Endothelial cell of umbilical vein (primary cell): Measurements from ENCODE around the gene AGGF1. TPM values are rescaled to one million over a fixed set of nuclear protein-coding genes. Genes with fewer than 3 reads are reported as not detected.

Experiments
- BruUV-seq: library from RNA; stranded (reverse); fragments of 400-500 nt; replicated peaks from 2 replicates; lab custom pipeline; 2021; lab: Mats Ljungman, UMichigan
- CTCF ChIA-PET: fragments of 300-600, 350-600 bp; sonication (Branson Sonifier 250); formaldehyde crosslinking; loops from one replicate; lab custom pipeline; 2021; ENCODE audit warnings: antibody characterized with exemption, inconsistent platforms; lab: Charles Lee
- POLR2A ChIA-PET: fragments of 300-600, 350-600 bp; sonication (Branson Sonifier 250); formaldehyde crosslinking; loops from one replicate; lab custom pipeline; 2021; ENCODE audit warnings: antibody characterized with exemption, inconsistent platforms; lab: Charles Lee
- DNase-seq: peaks from one replicate; pipeline ENCODE4 v3.0.0-alpha.2; 2011; ENCODE audit warnings: low read depth, low spot score
- FAIRE-seq: peaks from 2 replicates; lab custom pipeline; 2011; peaks lifted over from hg19 to GRCh38; lab: Jason Lieb, UNC
- H2AFZ ChIP-seq: 2 replicates; pipeline ENCODE4 v1.6.0; 2012; ENCODE audit warnings: low read depth, low read length, control low read depth, inconsistent platforms
- H3K27ac ChIP-seq: 2 replicates; pipeline ENCODE4 v1.5.1; 2011; ENCODE audit warnings: low read depth, mild to moderate bottlenecking, control low read depth, low read length, moderate library complexity; ENCODE audit not compliant: insufficient read depth
- H3K27me3 ChIP-seq, 2 experiments: 2 replicates each; pipeline versions ENCODE4 v1.6.0 to v1.6.1; 2011; ENCODE audit warnings: low read length in 2 of 2, mixed read lengths in 1 of 2; ENCODE audit not compliant: control insufficient read depth in 2 of 2, insufficient read depth in 2 of 2
- H3K36me3 ChIP-seq, 2 experiments: 2 replicates in 1 of 2; 3 replicates in 1 of 2; pipeline ENCODE4 v1.5.1; 2011; ENCODE audit warnings: low read length in 2 of 2, mild to moderate bottlenecking in 1 of 2, moderate library complexity in 1 of 2; ENCODE audit not compliant: control insufficient read depth in 2 of 2, insufficient read depth in 2 of 2; ENCODE audit errors: extremely low read depth in 1 of 2
- H3K4me1 ChIP-seq: 3 replicates; pipeline ENCODE4 v1.5.1; 2011; ENCODE audit warnings: mild to moderate bottlenecking, low read length; ENCODE audit not compliant: control insufficient read depth, insufficient read depth; ENCODE audit errors: extremely low read depth
- H3K4me2 ChIP-seq: 2 replicates; pipeline ENCODE4 v1.6.1; 2011; ENCODE audit warnings: low read length, control low read depth, mixed read lengths; ENCODE audit not compliant: insufficient read depth
- H3K4me3 ChIP-seq, 3 experiments: fragments of 200-600 bp in 1 of 3; sonication (generic), shearing (Covaris generic) in 1 of 3; replicated peaks in 1 of 3; 2 replicates each; pipeline ENCODE4 v1.5.1; 2011 to 2016; ENCODE audit warnings: control low read depth in 3 of 3, low read length in 3 of 3, mild to moderate bottlenecking in 2 of 3, inconsistent platforms in 1 of 3, low read depth in 1 of 3, moderate library complexity in 1 of 3; ENCODE audit not compliant: insufficient read depth in 1 of 3
- H3K79me2 ChIP-seq: 2 replicates; pipeline ENCODE4 v1.6.0; 2012; ENCODE audit warnings: low read length, inconsistent platforms; ENCODE audit not compliant: control insufficient read depth, insufficient read depth
- H3K9ac ChIP-seq: replicated peaks from 2 replicates; pipeline ENCODE3; 2011; ENCODE audit warnings: low read length, control low read depth; ENCODE audit not compliant: insufficient read depth; ENCODE audit errors: extremely low read depth
- H3K9me1 ChIP-seq: replicated peaks from 3 replicates; pipeline ENCODE4 v1.6.0; 2011; ENCODE audit warnings: mild to moderate bottlenecking, low read length; ENCODE audit not compliant: control insufficient read depth, insufficient read depth; ENCODE audit errors: extremely low read depth
- H3K9me3 ChIP-seq: replicated peaks from 2 replicates; pipeline ENCODE4 v1.5.1; 2012; ENCODE audit warnings: low read length, inconsistent platforms; ENCODE audit not compliant: control insufficient read depth, insufficient read depth
- H4K20me1 ChIP-seq: replicated peaks from 2 replicates; pipeline ENCODE3; 2011; ENCODE audit warnings: mild to moderate bottlenecking, low read length; ENCODE audit not compliant: control insufficient read depth, insufficient read depth; ENCODE audit errors: extremely low read depth
- EZH2 ChIP-seq: IDR thresholded peaks from 2 replicates; pipeline ENCODE4 v1.6.1; 2012; ENCODE audit warnings: borderline replicate concordance, low read depth, mild to moderate bottlenecking, moderate library complexity, low read length, inconsistent platforms; ENCODE audit not compliant: severe bottlenecking
- FOS ChIP-seq: IDR thresholded peaks from 2 replicates; pipeline ENCODE4 v1.6.1; 2011; ENCODE audit warnings: mild to moderate bottlenecking, low read length, moderate library complexity, borderline replicate concordance; ENCODE audit not compliant: insufficient read depth
- GATA2 ChIP-seq: IDR thresholded peaks from 2 replicates; pipeline ENCODE4 v1.7.0; 2011; ENCODE audit warnings: low read depth, mild to moderate bottlenecking, moderate library complexity, mixed read lengths, low read length; ENCODE audit not compliant: insufficient read length, insufficient read depth
- JUN ChIP-seq: IDR thresholded peaks from 2 replicates; pipeline ENCODE4 v1.6.1; 2011; ENCODE audit warnings: borderline replicate concordance, low read depth; ENCODE audit not compliant: insufficient read length, insufficient read depth
- MYC ChIP-seq: IDR thresholded peaks from one replicate; pipeline ENCODE4 v1.6.1; 2011; ENCODE audit warnings: mild to moderate bottlenecking, low read depth, low read length
- POLR2A ChIP-seq: IDR thresholded peaks from 2 replicates; pipeline ENCODE4 v1.6.1; 2012; ENCODE audit warnings: low read depth, mild to moderate bottlenecking, control low read depth, low read length
- POLR2AphosphoS5 ChIP-seq: IDR thresholded peaks from 2 replicates; pipeline ENCODE4 v1.6.1; 2012; ENCODE audit warnings: low read depth, mild to moderate bottlenecking, control low read depth, low read length, moderate library complexity; ENCODE audit not compliant: insufficient read depth
- dilution Hi-C: fragments of 300-500 bp; cut with MboI; formaldehyde crosslinking; loops from one replicate; pipeline ENCODE4 v1.15.0; 2019; ENCODE audit warnings: low sequenced_read_pairs; ENCODE audit not compliant: extremely low pct_ligation_motif_present
- intact Hi-C: fragments of 100-400 bp; cut with micrococcal nuclease; formaldehyde crosslinking; loops from one replicate; pipeline ENCODE4 v1.10.0; 2022
- polyA plus RNA-seq, 4 experiments: library from polyadenylated mRNA; depleted of rRNA in 3 of 4; stranded (reverse) in 3 of 4; unstranded in 1 of 4; fragments of >200 nt; gene quantifications; 2 replicates each; pipeline versions ENCODE4 v1.2.1 to v1.2.3, GENCODE V29; 2011 to 2012; ENCODE audit warnings: missing spikeins in 1 of 4
- total RNA-seq: library from RNA; stranded (reverse); gene quantifications from 2 replicates; pipeline ENCODE4 v1.2.3, GENCODE V29; 2021
- TF ChIP-seq, protein P1 (sequence below), 2 donors: IDR thresholded peaks; 1 replicate in 1 of 2; 2 replicates in 1 of 2; pipeline ENCODE4 v1.5.1; 2011; ENCODE audit warnings: low read length in 2 of 2, mild to moderate bottlenecking in 2 of 2, moderate library complexity in 2 of 2, control low read depth in 1 of 2, inconsistent platforms in 1 of 2, low read depth in 1 of 2; ENCODE audit not compliant: insufficient read depth in 1 of 2; ENCODE audit errors: extremely low read depth in 1 of 2
- TF ChIP-seq, protein P2 (sequence below): IDR thresholded peaks from 2 replicates; pipeline ENCODE4 v1.6.1; 2011; ENCODE audit not compliant: insufficient read depth, insufficient read length

The AGGF1 gene
- total and polyA plus RNA-seq, 2 donors (not counting 3 experiments of a cell fraction or from before 2014, with no cell fraction given), result 6.7 to 19.9 TPM

DNA sequence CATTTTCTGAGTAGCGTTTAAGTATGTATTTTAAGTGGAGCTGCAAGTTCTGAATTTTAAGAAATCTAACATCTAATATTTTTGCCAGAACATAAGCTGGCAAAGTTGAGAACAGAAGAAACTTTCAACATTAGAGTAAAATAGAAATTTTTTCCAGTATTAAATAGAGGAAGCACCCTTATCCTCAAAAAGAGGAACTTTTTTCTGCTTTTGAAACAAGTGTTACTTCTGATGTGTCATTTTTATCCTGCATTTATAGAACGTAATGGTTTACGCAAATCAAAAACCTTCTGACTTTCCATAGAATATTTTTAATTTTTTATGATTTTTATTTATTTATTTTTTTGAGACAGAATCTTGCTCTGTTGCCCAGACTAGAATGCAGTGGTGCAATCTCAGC, 35.1 kb downstream of the AGGF1 start:
- H3K9me3 ChIP-seq, result no peaks in the 10 kb centered on the region
- CTCF ChIA-PET, result interaction anchor here (0.6 to 2.3 kb wide), 2 partner anchors 11 to 12 kb away, joined by 3 to 12 read pairs; no protein-coding TSS in a partner anchor
- no peaks in the 10 kb centered on the region for H3K27me3 ChIP-seq
- dilution Hi-C loops (no loop called here), intact Hi-C loops (no loop called here)
- POLR2A ChIA-PET, result no interaction called here
- H3K9ac ChIP-seq, result no peak overlapping the region
- H3K4me1 ChIP-seq, result no peaks in the 10 kb centered on the region
- no peak for TF ChIP-seq POLR2A
- no peak for TF ChIP-seq EZH2
- TF ChIP-seq GATA2, result no peak
- TF ChIP-seq, protein P1, sequence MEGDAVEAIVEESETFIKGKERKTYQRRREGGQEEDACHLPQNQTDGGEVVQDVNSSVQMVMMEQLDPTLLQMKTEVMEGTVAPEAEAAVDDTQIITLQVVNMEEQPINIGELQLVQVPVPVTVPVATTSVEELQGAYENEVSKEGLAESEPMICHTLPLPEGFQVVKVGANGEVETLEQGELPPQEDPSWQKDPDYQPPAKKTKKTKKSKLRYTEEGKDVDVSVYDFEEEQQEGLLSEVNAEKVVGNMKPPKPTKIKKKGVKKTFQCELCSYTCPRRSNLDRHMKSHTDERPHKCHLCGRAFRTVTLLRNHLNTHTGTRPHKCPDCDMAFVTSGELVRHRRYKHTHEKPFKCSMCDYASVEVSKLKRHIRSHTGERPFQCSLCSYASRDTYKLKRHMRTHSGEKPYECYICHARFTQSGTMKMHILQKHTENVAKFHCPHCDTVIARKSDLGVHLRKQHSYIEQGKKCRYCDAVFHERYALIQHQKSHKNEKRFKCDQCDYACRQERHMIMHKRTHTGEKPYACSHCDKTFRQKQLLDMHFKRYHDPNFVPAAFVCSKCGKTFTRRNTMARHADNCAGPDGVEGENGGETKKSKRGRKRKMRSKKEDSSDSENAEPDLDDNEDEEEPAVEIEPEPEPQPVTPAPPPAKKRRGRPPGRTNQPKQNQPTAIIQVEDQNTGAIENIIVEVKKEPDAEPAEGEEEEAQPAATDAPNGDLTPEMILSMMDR (IDR thresholded peaks at IDR 0.05; ENCODE audit: extremely low read depth in 1 of 2, insufficient read depth in 1 of 2, low read depth in 1 of 2, low read length in 2 of 2), result no peak
- TF ChIP-seq JUN, result no peak
- TF ChIP-seq, protein P2, sequence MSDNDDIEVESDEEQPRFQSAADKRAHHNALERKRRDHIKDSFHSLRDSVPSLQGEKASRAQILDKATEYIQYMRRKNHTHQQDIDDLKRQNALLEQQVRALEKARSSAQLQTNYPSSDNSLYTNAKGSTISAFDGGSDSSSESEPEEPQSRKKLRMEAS, result no peak
- no peak for TF ChIP-seq MYC
- TF ChIP-seq POLR2AphosphoS5, result no peak
- TF ChIP-seq FOS, result no peak
- H4K20me1 ChIP-seq, result no peaks in the 10 kb centered on the region
- H2AFZ ChIP-seq, result no peak overlapping the region
- no peaks in the 10 kb centered on the region for H3K79me2 ChIP-seq
- DNase-seq (no peak), FAIRE-seq (no peak)
- no peaks in the 10 kb centered on the region for H3K9me1 ChIP-seq
- H3K36me3 ChIP-seq, result peaks cover 5 to 10% of the 10 kb centered on the region in 2 experiments
- H3K27ac ChIP-seq, result no peak overlapping the region
- BruUV-seq, result no TSS peak
- H3K4me2 ChIP-seq, result no peak overlapping the region
- H3K4me3 ChIP-seq, result no peak overlapping the region
